ENCODE measurements around the gene KIRREL1. TPM values are rescaled to one million over a fixed set of nuclear protein-coding genes. Genes with fewer than 3 reads are reported as not detected.

Gene KIRREL1
- total RNA-seq, 1 donor from 2014 or later: 51.6 TPM

DNA sequence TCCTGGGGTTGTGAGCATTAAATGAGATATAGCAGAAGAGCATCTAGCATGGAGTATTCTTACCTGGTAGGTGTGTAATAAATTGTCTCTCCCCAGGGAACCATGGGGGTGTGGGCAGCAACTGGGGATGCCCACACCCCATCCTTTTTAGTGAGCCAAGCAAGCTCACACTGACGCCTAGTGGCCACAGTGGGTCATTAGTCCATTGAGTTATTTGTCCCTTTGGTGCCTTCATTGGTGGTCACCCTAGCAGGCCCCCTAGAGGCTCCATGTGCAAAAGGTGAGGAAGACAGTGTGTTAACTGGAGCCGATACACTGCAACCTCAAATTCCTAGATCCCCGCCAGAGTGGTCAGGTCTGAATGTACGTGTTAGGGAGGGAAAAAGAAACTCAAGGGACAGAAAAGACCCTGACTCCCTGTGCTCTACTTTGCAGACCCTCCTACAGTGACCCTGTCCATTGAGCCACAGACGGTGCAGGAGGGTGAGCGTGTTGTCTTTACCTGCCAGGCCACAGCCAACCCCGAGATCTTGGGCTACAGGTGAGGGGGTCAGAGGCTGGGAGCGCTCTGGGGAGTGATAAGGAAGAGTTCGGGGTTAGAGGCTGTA is 94.0 kb downstream of the KIRREL1 start:
- H3K36me3 Mint-ChIP-seq: peaks cover 29% of the 10 kb centered on the region
- H3K27me3 Mint-ChIP-seq: no peaks in the 10 kb centered on the region
- DNase-seq (ENCODE audit: extremely low spot score, unreplicated experiment): no peak
- TF ChIP-seq CTCF (conservative IDR thresholded peaks at IDR 0.05): peak; percentile 97
- H3K9me3 Mint-ChIP-seq: no peaks in the 10 kb centered on the region
- H3K27ac Mint-ChIP-seq: peak overlapping the region; percentile 5
- H3K4me1 Mint-ChIP-seq (ENCODE audit: unreplicated experiment): peaks cover 7% of the 10 kb centered on the region
- no peak overlapping the region for H3K4me3 Mint-ChIP-seq

DNA sequence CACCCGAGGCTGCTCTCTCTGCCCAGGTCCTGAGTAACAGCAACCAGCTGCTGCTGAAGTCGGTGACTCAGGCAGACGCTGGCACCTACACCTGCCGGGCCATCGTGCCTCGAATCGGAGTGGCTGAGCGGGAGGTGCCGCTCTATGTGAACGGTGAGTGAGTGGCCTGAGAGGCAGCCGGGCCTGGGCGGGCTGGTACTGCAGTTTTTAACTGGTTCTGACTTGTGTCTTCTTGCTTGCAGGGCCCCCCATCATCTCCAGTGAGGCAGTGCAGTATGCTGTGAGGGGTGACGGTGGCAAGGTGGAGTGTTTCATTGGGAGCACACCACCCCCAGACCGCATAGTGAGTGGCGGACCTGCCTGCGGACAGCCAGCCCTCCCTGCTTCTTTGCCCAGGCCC is 96.0 kb downstream of the KIRREL1 start:
- Mint-ChIP-seq H3K36me3 (peaks cover 24% of the 10 kb centered on the region), H3K27me3 (no peaks in the 10 kb centered on the region), H3K4me3 (no peak overlapping the region), H3K4me1 (ENCODE audit: unreplicated experiment) (peaks cover 7% of the 10 kb centered on the region), H3K9me3 (no peaks in the 10 kb centered on the region), H3K27ac (no peak overlapping the region)
- TF ChIP-seq CTCF (conservative IDR thresholded peaks at IDR 0.05): no peak
- no peak for DNase-seq (ENCODE audit: extremely low spot score, unreplicated experiment)

- Mint-ChIP-seq H3K36me3 (peaks cover 24% of the 10 kb centered on the region), H3K27ac (no peak overlapping the region), H3K9me3 (no peaks in the 10 kb centered on the region), H3K4me3 (no peak overlapping the region), H3K4me1 (ENCODE audit: unreplicated experiment) (peaks cover 7% of the 10 kb centered on the region), H3K27me3 (no peaks in the 10 kb centered on the region)
- TF ChIP-seq CTCF (conservative IDR thresholded peaks at IDR 0.05): no peak
- no peak for DNase-seq (ENCODE audit: extremely low spot score, unreplicated experiment)
Measured at GRCh38 chr1:158089925-158090637, 96.6 kb downstream of the KIRREL1 start.

- peaks cover 14% of the 10 kb centered on the region for H3K36me3 Mint-ChIP-seq
- no peaks in the 10 kb centered on the region for H3K27me3 Mint-ChIP-seq
- no peak for DNase-seq (ENCODE audit: extremely low spot score, unreplicated experiment)
- no peak overlapping the region for H3K4me3 Mint-ChIP-seq
- no peaks in the 10 kb centered on the region for H3K9me3 Mint-ChIP-seq
- no peaks in the 10 kb centered on the region for H3K4me1 Mint-ChIP-seq (ENCODE audit: unreplicated experiment)
- no peak for TF ChIP-seq CTCF (conservative IDR thresholded peaks at IDR 0.05)
- H3K27ac Mint-ChIP-seq: no peak overlapping the region
Measured at GRCh38 chr1:158093376-158093775, 99.9 kb downstream of the KIRREL1 start.

DNA sequence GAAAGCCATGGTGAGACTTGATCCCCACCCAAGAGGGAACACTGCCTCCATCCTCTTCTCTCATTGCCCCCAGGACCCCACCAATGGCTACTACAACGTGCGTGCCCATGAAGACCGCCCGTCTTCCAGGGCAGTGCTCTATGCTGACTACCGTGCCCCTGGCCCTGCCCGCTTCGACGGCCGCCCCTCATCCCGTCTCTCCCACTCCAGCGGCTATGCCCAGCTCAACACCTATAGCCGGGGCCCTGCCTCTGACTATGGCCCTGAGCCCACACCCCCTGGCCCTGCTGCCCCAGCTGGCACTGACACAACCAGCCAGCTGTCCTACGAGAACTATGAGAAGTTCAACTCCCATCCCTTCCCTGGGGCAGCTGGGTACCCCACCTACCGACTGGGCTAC is 101.1 kb downstream of the KIRREL1 start:
- Mint-ChIP-seq H3K36me3 (peaks cover 14% of the 10 kb centered on the region), H3K4me3 (no peak overlapping the region), H3K4me1 (ENCODE audit: unreplicated experiment) (no peaks in the 10 kb centered on the region), H3K27ac (no peak overlapping the region), H3K9me3 (no peaks in the 10 kb centered on the region), H3K27me3 (no peaks in the 10 kb centered on the region)
- no peak for DNase-seq (ENCODE audit: extremely low spot score, unreplicated experiment)
- no peak for TF ChIP-seq CTCF (conservative IDR thresholded peaks at IDR 0.05)

Measured in type B pancreatic cell (in vitro differentiated cells).